SK-N-SH (cell line): ENCODE results near the gene SDS. TPM values are rescaled to one million over a fixed set of nuclear protein-coding genes. Genes with fewer than 3 reads are reported as not detected.

ENCODE experiments used
- CTCF ChIA-PET: fragments of 300-600, 350-600 bp; formaldehyde crosslinking; extraction: SDS; loops from one replicate; lab custom pipeline; 2021; lab: Yijun Ruan, JAX
- POLR2A ChIA-PET: fragments of 350-600 bp; sonication (Branson Sonifier 250); formaldehyde crosslinking; extraction: SDS; loops from one replicate; lab custom pipeline; 2020; ENCODE audit warnings: antibody characterized with exemption, inconsistent platforms; lab: Yijun Ruan, JAX
- DNase-seq: peaks from one replicate; pipeline ENCODE4 v3.0.0; 2012
- H2AFZ ChIP-seq: fragments of 200-600 bp; sonication (generic); 2 replicates; pipeline ENCODE4 v1.8.1; 2016; ENCODE audit warnings: antibody characterized with exemption, mild to moderate bottlenecking, low read depth
- H3F3A ChIP-seq: fragments of 200-600 bp; sonication (generic); replicated peaks from 2 replicates; pipeline ENCODE3; 2016; ENCODE audit warnings: antibody characterized with exemption, mild to moderate bottlenecking; ENCODE audit not compliant: insufficient read depth
- H3K27ac ChIP-seq, 2 experiments: fragments of 200-500 bp in 1 of 2; fragments of 200-600 bp in 1 of 2; sonication (Bioruptor generic) in 1 of 2; sonication (generic), shearing (Covaris generic) in 1 of 2; 2 replicates each; pipeline versions ENCODE4 v1.5.1 to v1.6.1; 2014 to 2016; ENCODE audit warnings: low read depth in 2 of 2, inconsistent platforms in 1 of 2, low read length in 1 of 2, mild to moderate bottlenecking in 1 of 2, mixed read lengths in 1 of 2
- H3K27me3 ChIP-seq: fragments of 200-600 bp; sonication (generic), shearing (Covaris generic); 2 replicates; pipeline ENCODE4 v1.6.1; 2016; ENCODE audit warnings: mixed run types; ENCODE audit not compliant: insufficient read depth
- H3K36me3 ChIP-seq, 2 experiments: fragments of 200-500 bp in 1 of 2; fragments of 200-600 bp in 1 of 2; sonication (Bioruptor generic) in 1 of 2; sonication (generic) in 1 of 2; replicated peaks in 1 of 2; 2 replicates each; pipeline versions ENCODE3 to v1.5.1; 2014 to 2016; ENCODE audit warnings: low read length in 1 of 2, mild to moderate bottlenecking in 1 of 2; ENCODE audit not compliant: insufficient read depth in 2 of 2, control insufficient read depth in 1 of 2
- H3K4me1 ChIP-seq, 2 experiments: fragments of 200-500 bp in 1 of 2; fragments of 200-600 bp in 1 of 2; sonication (Bioruptor generic) in 1 of 2; sonication (generic), shearing (Covaris generic) in 1 of 2; 2 replicates each; pipeline versions ENCODE4 v1.5.1 to v1.6.1; 2014 to 2016; ENCODE audit warnings: low read depth in 1 of 2, low read length in 1 of 2, mixed run types in 1 of 2; ENCODE audit not compliant: insufficient read depth in 2 of 2, control insufficient read depth in 1 of 2
- H3K4me2 ChIP-seq: fragments of 200-600 bp; sonication (generic), shearing (Covaris generic); 2 replicates; pipeline ENCODE4 v1.6.1; 2017; ENCODE audit warnings: mixed run types
- H3K4me3 ChIP-seq, 2 experiments: fragments of 200-500 bp in 1 of 2; fragments of 200-600 bp in 1 of 2; sonication (Bioruptor generic) in 1 of 2; sonication (generic), shearing (Covaris generic) in 1 of 2; 2 replicates each; pipeline versions ENCODE4 v1.5.1 to v1.8.1; 2014 to 2016; ENCODE audit warnings: low read depth in 2 of 2, inconsistent platforms in 1 of 2, low read length in 1 of 2, mild to moderate bottlenecking in 1 of 2, mixed read lengths in 1 of 2, moderate library complexity in 1 of 2
- H3K79me2 ChIP-seq: fragments of 200-600 bp; sonication (generic); 2 replicates; pipeline ENCODE4 v1.8.1; 2017; ENCODE audit warnings: mild to moderate bottlenecking; ENCODE audit not compliant: insufficient read depth
- H3K9ac ChIP-seq: fragments of 200-600 bp; sonication (generic); 2 replicates; pipeline ENCODE4 v1.6.1; 2017; ENCODE audit warnings: mixed run types
- H3K9me2 ChIP-seq: fragments of 200-600 bp; sonication (generic); 2 replicates; pipeline ENCODE4 v1.6.1; 2017; ENCODE audit warnings: mixed run types
- H3K9me3 ChIP-seq: fragments of 200-600 bp; sonication (generic); 2 replicates; pipeline ENCODE4 v1.6.1; 2017; ENCODE audit warnings: mixed run types, mild to moderate bottlenecking, moderate library complexity
- H4K20me1 ChIP-seq: fragments of 200-600 bp; sonication (generic); 2 replicates; pipeline ENCODE4 v1.6.1; 2017; ENCODE audit warnings: mild to moderate bottlenecking, mixed run types; ENCODE audit not compliant: insufficient read depth
- CTCF ChIP-seq: fragments of 200-600 bp; sonication (generic); IDR thresholded peaks from 2 replicates; pipeline ENCODE4 v1.6.1; 2017; ENCODE audit warnings: antibody characterized with exemption, mild to moderate bottlenecking, moderate library complexity
- FOSL2 ChIP-seq: IDR thresholded peaks from 2 replicates; pipeline ENCODE4 v1.4.0; 2012; ENCODE audit warnings: low read depth, mild to moderate bottlenecking, moderate library complexity, borderline replicate concordance
- FOXJ3 ChIP-seq: sonication (generic); formaldehyde crosslinking; IDR thresholded peaks from 2 replicates; pipeline ENCODE4 v1.5.1; 2020; ENCODE audit warnings: mild to moderate bottlenecking, missing genetic modification reagents
- GABPA ChIP-seq: IDR thresholded peaks from 2 replicates; pipeline ENCODE4 v1.4.0; 2012; ENCODE audit warnings: low read depth, mild to moderate bottlenecking
- IRF3 ChIP-seq: fragments of 150-350 bp; IDR thresholded peaks from 2 replicates; pipeline ENCODE4 v1.6.1; 2016; ENCODE audit warnings: mild to moderate bottlenecking, low read depth, low read length
- MEF2A ChIP-seq: IDR thresholded peaks from 2 replicates; pipeline ENCODE4 v1.4.0; 2012; ENCODE audit warnings: low read depth, borderline replicate concordance
- MXI1 ChIP-seq: IDR thresholded peaks from 2 replicates; pipeline ENCODE4 v1.6.1; 2012; ENCODE audit warnings: mild to moderate bottlenecking, low read depth, low read length, improper control_type of control experiment
- NFIC ChIP-seq: IDR thresholded peaks from 2 replicates; pipeline ENCODE4 v1.4.0; 2012; ENCODE audit warnings: borderline replicate concordance
- PBX3 ChIP-seq: IDR thresholded peaks from 2 replicates; pipeline ENCODE4; 2012
- POLR2AphosphoS5 ChIP-seq: IDR thresholded peaks from 2 replicates; pipeline ENCODE4 v1.6.1; 2012; ENCODE audit warnings: low read depth, low read length
- TEAD4 ChIP-seq: IDR thresholded peaks from 2 replicates; pipeline ENCODE4 v1.4.0; 2012; ENCODE audit warnings: mild to moderate bottlenecking, borderline replicate concordance; ENCODE audit not compliant: insufficient read depth
- USF2 ChIP-seq: fragments of 150-350 bp; IDR thresholded peaks from 2 replicates; pipeline ENCODE4 v1.6.1; 2017; ENCODE audit warnings: antibody characterized with exemption, low read length, low read depth, borderline replicate concordance
- ZBTB33 ChIP-seq: IDR thresholded peaks from 2 replicates; pipeline ENCODE4 v1.4.0; 2012; ENCODE audit warnings: low read depth, borderline replicate concordance
- WGBS: methylation state at CpG from one replicate; pipeline ENCODE4 v1.1.6; 2017; ENCODE audit warnings: low lambda C conversion rate; 5-methylcytosine and 5-hydroxymethylcytosine counted together
- polyA plus RNA-seq, 3 experiments: library from polyadenylated mRNA; depleted of rRNA; stranded (reverse); fragments of >200 nt; gene quantifications; 2 replicates each; pipeline ENCODE4 v1.2.3, GENCODE V29; 2012

The SDS gene
- polyA plus RNA-seq, 1 of the 3 experiments (the other 2 are of a cell fraction): 0.08 TPM

- no peaks in the 10 kb centered on the region for H3K27me3 ChIP-seq
- POLR2A ChIA-PET: no interaction called here
- no peak for TF ChIP-seq POLR2AphosphoS5
- TF ChIP-seq CTCF: no peak
- no peak for TF ChIP-seq FOSL2
- no peak for TF ChIP-seq MEF2A
- TF ChIP-seq ZBTB33: no peak
- TF ChIP-seq GABPA: no peak
- TF ChIP-seq USF2: no peak
- no peak for TF ChIP-seq FOXJ3 (CRISPR knock-in tag)
- no peak for TF ChIP-seq IRF3
- TF ChIP-seq MXI1: no peak
- no peak for TF ChIP-seq NFIC
- TF ChIP-seq PBX3: no peak
- no peak for TF ChIP-seq TEAD4
- TF ChIP-seq, all 33 proteins: peak for 0
- CTCF ChIA-PET: interaction anchor here (3.1 kb wide), 1 partner anchor 13 kb away, joined by 17 read pairs; no protein-coding TSS in a partner anchor
- DNase-seq: no peak
- Histone ChIP-seq H2AFZ (no peak overlapping the region), H3K9me2 (no peaks in the 10 kb centered on the region), H3K36me3 (no peaks in the 10 kb centered on the region), H4K20me1 (no peaks in the 10 kb centered on the region), H3K27ac (no peak overlapping the region), H3K9ac (no peak overlapping the region), H3K4me2 (no peak overlapping the region), H3K4me1 (peaks cover 0 to under 1% of the 10 kb centered on the region in 2 experiments; a peak in 1 of 4 replicates), H3K9me3 (no peaks in the 10 kb centered on the region), H3K79me2 (peaks cover 6% of the 10 kb centered on the region), H3K4me3 (no peak overlapping the region), H3F3A (no peaks in the 10 kb centered on the region)
- WGBS: 52% methylated on average over 9 of the region's 9 CpGs
These were observed 24.2 kb upstream of the SDS start for GRCh38 chr12:113427882-113428281.
